SK-N-MC (cell line): ENCODE measurements around the gene ZBTB7C.

Experiments
- EZH2 ChIP-seq: fragments of 200-600 bp; sonication (generic); IDR thresholded peaks from one replicate; pipeline ENCODE4 v1.6.1; 2017; ENCODE audit warnings: antibody characterized with exemption
- FOXP2 ChIP-seq: optimal IDR thresholded peaks from 2 replicates; pipeline ENCODE3; 2011; ENCODE audit warnings: mild to moderate bottlenecking, moderate library complexity; ENCODE audit not compliant: insufficient read depth; ENCODE audit errors: extremely low read length, control extremely low read depth
- POLR2AphosphoS5 ChIP-seq: IDR thresholded peaks from 2 replicates; pipeline ENCODE4 v1.6.1; 2012; ENCODE audit warnings: mild to moderate bottlenecking, low read depth, low read length, borderline replicate concordance

- TF ChIP-seq EZH2, result no peak
- no peak for TF ChIP-seq POLR2AphosphoS5
- TF ChIP-seq FOXP2, result no peak
These were observed 21.0 kb upstream of the ZBTB7C start for GRCh38 chr18:48430150-48430549.
